GM12801 (cell line): ENCODE results near the gene PCDHGA9.
"Not testable (repeated sequence)": the region's sequence is repeated elsewhere in the genome, so short reads cannot be mapped to it uniquely, and the experiment has no call there.

Experiments used
- TF ChIP-seq, protein P1 (sequence below): IDR thresholded peaks from one replicate; pipeline ENCODE4 v1.5.1; 2011; ENCODE audit warnings: control low read depth; ENCODE audit not compliant: insufficient read length; ENCODE audit errors: extremely low read depth

The PCDHGA9 gene

GRCh38 chr5:141403387-141403786 is 809 bp downstream of the PCDHGA9 start:
- TF ChIP-seq, protein P1, sequence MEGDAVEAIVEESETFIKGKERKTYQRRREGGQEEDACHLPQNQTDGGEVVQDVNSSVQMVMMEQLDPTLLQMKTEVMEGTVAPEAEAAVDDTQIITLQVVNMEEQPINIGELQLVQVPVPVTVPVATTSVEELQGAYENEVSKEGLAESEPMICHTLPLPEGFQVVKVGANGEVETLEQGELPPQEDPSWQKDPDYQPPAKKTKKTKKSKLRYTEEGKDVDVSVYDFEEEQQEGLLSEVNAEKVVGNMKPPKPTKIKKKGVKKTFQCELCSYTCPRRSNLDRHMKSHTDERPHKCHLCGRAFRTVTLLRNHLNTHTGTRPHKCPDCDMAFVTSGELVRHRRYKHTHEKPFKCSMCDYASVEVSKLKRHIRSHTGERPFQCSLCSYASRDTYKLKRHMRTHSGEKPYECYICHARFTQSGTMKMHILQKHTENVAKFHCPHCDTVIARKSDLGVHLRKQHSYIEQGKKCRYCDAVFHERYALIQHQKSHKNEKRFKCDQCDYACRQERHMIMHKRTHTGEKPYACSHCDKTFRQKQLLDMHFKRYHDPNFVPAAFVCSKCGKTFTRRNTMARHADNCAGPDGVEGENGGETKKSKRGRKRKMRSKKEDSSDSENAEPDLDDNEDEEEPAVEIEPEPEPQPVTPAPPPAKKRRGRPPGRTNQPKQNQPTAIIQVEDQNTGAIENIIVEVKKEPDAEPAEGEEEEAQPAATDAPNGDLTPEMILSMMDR, result no peak

DNA sequence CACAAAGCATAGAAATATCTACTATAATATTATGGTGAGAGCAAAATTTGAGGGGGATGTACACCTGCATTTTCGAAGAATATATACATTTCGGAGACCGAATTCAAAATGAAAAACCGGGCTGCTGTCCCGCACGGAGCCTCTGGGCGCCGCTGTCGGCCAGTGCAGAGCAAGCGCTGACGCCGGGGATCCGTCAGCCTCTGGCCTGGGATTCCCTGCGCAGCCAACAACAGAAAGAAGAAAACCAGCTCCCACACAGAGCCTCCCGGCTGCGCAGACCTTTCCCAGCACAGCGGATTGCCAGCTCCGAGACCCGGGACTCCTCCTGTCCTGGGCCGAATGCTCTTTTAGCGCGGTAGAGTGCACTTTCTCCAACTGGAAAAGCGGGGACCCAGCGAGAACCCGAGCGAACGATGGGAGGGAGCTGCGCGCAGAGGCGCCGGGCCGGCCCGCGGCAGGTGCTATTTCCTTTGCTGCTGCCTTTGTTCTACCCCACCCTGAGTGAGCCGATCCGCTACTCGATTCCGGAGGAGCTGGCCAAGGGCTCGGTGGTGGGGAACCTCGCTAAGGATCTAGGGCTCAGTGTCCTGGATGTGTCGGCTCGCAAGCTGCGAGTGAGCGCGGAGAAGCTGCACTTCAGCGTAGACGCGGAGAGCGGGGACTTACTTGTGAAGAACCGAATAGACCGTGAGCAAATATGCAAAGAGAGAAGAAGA is 5.4 kb downstream of the PCDHGA9 start, which contains the start of gene PCDHGB6:
Gene PCDHGB6, plus strand, starts transcription at position 232 of the 716 bp plus-strand sequence. Its CDS starts 182 bp downstream, at position 414.
- TF ChIP-seq, protein P1, result not testable (repeated sequence)

- TF ChIP-seq, protein P1, result no peak
Measured at GRCh38 chr5:141409598-141410306, 7.2 kb downstream of the PCDHGA9 start.

GRCh38 chr5:141411575-141411974 is 9.0 kb downstream of the PCDHGA9 start:
- TF ChIP-seq, protein P1, result no peak

GRCh38 chr5:141412854-141413539 is 10.4 kb downstream of the PCDHGA9 start, which contains the start of gene PCDHGA10:
TSS of gene PCDHGA10 (plus strand) at chr5:141412987. CDS start at chr5:141413176, 189 bp downstream.
- TF ChIP-seq, protein P1, result no peak

DNA sequence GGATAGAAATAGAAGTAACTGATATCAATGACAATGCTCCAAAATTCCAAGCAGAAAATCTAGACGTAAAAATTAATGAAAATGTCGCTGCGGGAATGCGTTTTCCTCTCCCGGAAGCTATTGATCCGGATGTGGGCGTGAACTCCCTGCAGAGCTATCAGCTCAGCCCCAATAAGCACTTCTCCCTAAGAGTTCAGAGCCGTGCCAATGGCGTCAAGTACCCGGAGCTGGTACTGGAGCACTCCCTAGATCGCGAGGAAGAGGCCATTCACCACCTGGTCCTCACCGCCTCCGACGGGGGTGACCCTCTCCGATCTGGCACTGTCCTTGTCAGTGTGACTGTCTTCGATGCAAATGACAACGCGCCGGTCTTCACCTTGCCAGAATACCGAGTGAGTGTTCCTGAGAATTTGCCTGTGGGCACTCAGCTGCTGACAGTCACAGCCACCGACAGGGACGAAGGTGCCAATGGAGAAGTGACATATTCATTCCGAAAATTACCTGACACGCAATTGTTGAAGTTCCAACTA is 11.0 kb downstream of the PCDHGA9 start:
- TF ChIP-seq, protein P1, result no peak
